Gastroesophageal sphincter (tissue), 3 donors: ENCODE measurements around the gene OR5C1.

Experiments used
- EP300 ChIP-seq: sonication (generic); formaldehyde crosslinking; IDR thresholded peaks from one replicate; pipeline ENCODE4 v1.6.1; 2017; ENCODE audit warnings: antibody characterized with exemption, mild to moderate bottlenecking
- POLR2AphosphoS5 ChIP-seq: sonication (generic); formaldehyde crosslinking; IDR thresholded peaks from one replicate; pipeline ENCODE4 v1.6.1; 2017; ENCODE audit warnings: antibody characterized with exemption
- TF ChIP-seq, protein P1 (sequence below), 4 experiments: fragments of 200-600 bp in 2 of 4; fragments of 450-650 bp in 2 of 4; sonication (generic) in 1 of 4; IDR thresholded peaks; one replicate each; pipeline ENCODE4 v1.5.1; 2017 to 2019; ENCODE audit warnings: antibody characterized with exemption in 4 of 4, mild to moderate bottlenecking in 2 of 4, moderate library complexity in 2 of 4

DNA sequence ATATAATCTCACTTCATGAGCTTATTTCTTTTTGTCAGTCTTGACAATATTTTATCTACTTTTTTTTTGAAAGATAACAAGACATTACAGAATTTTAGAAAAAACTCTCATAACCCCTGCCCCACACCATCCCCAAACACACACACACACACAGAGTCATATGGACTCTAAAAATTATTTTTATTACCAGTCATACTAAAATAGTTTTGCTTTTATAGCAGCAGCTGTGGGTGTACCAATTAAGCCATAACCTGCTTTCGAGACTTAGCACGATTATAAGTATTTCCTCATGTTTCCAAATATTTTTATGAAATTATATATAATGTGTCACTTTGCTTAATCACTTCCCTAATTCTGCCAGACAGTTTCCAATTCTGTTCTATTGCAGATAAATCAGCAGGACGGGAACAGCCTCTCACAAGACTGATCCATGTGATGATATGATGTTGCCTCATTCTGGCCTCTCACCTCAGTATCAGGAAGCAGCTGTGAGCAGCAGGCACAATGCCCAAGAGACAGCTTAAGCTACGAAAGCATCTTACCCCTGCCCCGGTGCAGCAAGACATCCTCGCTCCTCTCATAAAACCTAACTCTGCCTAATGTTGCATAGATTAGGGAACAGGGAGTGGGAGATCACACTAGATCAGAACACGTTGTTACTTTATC, 32.7 kb downstream of the OR5C1 start:
- peak; percentile 39 for TF ChIP-seq POLR2AphosphoS5
- TF ChIP-seq, protein P1, sequence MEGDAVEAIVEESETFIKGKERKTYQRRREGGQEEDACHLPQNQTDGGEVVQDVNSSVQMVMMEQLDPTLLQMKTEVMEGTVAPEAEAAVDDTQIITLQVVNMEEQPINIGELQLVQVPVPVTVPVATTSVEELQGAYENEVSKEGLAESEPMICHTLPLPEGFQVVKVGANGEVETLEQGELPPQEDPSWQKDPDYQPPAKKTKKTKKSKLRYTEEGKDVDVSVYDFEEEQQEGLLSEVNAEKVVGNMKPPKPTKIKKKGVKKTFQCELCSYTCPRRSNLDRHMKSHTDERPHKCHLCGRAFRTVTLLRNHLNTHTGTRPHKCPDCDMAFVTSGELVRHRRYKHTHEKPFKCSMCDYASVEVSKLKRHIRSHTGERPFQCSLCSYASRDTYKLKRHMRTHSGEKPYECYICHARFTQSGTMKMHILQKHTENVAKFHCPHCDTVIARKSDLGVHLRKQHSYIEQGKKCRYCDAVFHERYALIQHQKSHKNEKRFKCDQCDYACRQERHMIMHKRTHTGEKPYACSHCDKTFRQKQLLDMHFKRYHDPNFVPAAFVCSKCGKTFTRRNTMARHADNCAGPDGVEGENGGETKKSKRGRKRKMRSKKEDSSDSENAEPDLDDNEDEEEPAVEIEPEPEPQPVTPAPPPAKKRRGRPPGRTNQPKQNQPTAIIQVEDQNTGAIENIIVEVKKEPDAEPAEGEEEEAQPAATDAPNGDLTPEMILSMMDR (IDR thresholded peaks at IDR 0.05), result no peak
- TF ChIP-seq EP300, result no peak
